ENCODE data around the gene MT4.

MT4 gene

DNA sequence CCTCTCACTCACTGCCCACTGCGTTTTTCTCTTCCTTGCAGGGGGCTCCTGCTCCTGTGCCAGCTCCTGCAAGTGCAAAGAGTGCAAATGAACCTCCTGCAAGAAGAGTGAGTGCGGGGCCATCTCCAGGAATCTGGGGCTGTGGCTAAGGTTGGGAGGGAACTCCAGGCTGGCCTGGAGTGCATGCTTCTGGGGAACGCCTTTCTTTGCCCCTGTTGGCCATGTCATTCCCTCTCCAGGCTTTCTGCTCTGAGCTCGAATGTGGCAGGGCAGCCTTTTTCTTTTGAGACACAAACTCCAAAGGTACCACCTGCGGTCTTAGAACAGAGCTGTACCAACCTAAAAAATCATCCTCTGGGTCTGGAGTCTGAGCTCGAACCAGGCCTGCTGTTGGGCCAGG lies 53.3 kb downstream of the MT4 start:
- no peak overlapping the region for H3K27ac ChIP-seq (ENCODE audit: extremely low read depth, low read depth, low read length)
- no peaks in the 10 kb centered on the region for H3K4me1 ChIP-seq (ENCODE audit: control insufficient read depth, insufficient read depth, low read length)
- ChIA-PET CTCF (interaction anchor here (0.6 kb wide), 1 partner anchor 8 kb away, joined by 4 read pairs; no protein-coding TSS in a partner anchor), POLR2A (interaction anchor here (1.4 kb wide), 1 partner anchor 9 kb away, joined by 3 read pairs; no protein-coding TSS in a partner anchor)
- no peak for TF ChIP-seq ZBTB7A (tag by site-specific recombination; IDR thresholded peaks at IDR 0.05; ENCODE audit: low read depth)
- no peak for TF ChIP-seq ZNF404 (tag by site-specific recombination; IDR thresholded peaks at IDR 0.05)
- TF ChIP-seq, protein P1, sequence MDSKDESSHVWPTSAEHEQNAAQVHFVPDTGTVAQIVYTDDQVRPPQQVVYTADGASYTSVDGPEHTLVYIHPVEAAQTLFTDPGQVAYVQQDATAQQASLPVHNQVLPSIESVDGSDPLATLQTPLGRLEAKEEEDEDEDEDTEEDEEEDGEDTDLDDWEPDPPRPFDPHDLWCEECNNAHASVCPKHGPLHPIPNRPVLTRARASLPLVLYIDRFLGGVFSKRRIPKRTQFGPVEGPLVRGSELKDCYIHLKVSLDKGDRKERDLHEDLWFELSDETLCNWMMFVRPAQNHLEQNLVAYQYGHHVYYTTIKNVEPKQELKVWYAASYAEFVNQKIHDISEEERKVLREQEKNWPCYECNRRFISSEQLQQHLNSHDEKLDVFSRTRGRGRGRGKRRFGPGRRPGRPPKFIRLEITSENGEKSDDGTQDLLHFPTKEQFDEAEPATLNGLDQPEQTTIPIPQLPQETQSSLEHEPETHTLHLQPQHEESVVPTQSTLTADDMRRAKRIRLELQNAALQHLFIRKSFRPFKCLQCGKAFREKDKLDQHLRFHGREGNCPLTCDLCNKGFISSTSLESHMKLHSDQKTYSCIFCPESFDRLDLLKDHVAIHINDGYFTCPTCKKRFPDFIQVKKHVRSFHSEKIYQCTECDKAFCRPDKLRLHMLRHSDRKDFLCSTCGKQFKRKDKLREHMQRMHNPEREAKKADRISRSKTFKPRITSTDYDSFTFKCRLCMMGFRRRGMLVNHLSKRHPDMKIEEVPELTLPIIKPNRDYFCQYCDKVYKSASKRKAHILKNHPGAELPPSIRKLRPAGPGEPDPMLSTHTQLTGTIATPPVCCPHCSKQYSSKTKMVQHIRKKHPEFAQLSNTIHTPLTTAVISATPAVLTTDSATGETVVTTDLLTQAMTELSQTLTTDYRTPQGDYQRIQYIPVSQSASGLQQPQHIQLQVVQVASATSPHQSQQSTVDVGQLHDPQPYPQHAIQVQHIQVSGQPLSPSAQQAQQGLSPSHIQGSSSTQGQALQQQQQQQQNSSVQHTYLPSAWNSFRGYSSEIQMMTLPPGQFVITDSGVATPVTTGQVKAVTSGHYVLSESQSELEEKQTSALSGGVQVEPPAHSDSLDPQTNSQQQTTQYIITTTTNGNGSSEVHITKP (tag by site-specific recombination; IDR thresholded peaks at IDR 0.05) = no peak
- no peak for TF ChIP-seq ZNF544 (tag by site-specific recombination; IDR thresholded peaks at IDR 0.05)
- H3K36me3 ChIP-seq (ENCODE audit: control insufficient read depth in 2 of 2, insufficient read depth in 1 of 2, low read length in 2 of 2) = no peaks in the 10 kb centered on the region
- no peak overlapping the region for H3K4me3 ChIP-seq (ENCODE audit: low read depth, low read length)
- H3K9me3 ChIP-seq (ENCODE audit: control insufficient read depth, insufficient read depth, low read depth, low read length) = no peaks in the 10 kb centered on the region
